NCI-H1694 (cell line): Measurements from ENCODE around the gene FLYWCH2.
"Not testable (repeated sequence)": the region's sequence is repeated elsewhere in the genome, so short reads cannot be mapped to it uniquely, and the experiment has no call there.

Source experiments
- DNase-seq: peaks from one replicate; lab custom pipeline; 2025; lab: John Stamatoyannopoulos, UW

The FLYWCH2 gene

DNA sequence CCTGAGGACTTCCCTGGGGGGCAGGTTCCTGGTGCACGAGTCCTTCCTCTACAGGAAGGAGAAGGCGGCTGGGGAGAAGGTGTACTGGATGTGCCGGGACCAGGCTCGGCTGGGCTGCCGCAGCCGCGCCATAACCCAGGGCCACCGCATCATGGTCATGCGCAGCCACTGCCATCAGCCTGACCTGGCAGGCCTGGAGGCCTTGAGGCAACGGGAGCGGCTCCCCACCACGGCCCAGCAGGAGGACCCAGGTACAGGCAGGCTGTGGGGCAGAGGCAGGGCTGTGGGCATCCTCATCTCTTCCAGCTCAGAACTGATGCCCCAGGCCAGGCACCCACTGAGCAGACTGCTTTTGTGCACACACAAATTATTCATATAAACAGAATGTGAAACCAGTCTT lies 55.2 kb downstream of the FLYWCH2 start:
- DNase-seq = no peak

DNA sequence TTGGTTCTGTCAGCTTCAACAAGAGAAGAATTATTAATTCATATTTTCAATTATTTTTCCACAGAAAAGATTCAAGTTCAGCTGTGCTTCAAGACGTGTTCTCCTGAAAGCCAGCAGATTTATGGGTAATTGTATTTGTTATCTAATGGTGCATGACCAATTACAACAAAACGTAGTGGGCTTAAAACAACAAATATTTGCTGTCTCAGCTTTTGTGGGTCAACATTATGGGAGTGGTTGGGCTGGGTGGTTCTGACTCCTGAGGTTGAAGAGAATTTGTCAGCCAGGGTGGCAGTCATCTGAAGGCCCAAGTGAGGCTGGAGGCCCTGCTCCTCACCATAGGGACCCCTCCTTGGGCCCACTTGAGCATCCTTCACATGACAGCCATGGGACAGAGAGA lies 57.0 kb downstream of the FLYWCH2 start:
- no peak for DNase-seq

DNA sequence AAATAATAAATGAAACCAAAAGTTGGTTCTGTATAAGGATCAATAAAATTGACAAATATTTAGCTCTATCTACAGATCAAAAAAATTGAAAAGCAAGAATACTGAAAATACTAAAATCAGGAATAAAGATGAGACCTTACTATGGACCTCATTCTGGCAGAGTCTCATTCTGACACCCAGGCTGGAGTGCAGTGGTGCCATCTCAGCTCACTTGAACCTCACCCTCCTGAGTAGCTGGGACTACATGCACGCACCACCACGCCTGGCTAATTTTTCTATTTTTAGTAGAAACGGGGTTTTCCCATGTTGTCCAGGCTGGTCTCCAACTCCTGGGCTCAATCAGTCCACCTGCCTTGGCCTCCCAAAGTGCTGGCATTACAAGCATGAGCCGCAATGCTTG lies 59.0 kb downstream of the FLYWCH2 start:
- no peak for DNase-seq

DNA sequence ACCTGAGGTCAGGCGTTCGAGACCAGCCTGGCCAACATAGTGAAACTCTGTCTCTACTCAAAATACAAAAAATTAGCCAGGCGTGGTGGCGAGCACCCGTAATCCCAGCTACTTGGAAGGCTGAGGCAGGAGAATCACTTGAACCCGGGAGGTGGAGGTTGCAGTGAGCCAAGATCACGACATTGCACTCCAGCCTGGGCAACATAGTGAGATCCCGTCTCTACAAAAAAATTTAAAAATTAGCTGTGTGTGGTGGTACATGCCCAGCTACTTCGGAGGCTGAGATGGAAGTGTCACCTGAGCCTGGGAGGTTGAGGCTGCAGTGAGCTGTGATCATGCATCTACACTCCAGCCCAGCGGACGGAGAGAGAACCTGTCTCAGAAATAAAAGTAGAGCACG lies 60.7 kb downstream of the FLYWCH2 start:
- DNase-seq = not testable (repeated sequence)

DNA sequence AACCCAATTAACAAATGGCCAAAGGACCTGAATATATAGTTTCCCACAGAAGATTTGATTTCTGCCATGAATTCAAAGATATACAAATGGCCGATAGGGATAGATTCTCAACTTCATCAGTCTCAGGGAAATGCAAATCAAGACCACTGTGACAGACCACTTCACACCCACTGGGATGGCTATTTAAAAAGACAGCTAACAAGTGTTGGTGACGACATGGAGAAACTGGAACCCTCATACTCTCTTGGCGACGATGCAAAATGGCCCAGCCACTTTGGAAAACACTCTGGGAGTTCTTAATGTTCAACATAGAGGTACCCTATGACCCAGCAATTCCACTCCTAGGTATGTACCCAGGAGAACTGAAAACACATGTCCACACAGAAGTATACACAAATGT lies 63.6 kb downstream of the FLYWCH2 start:
- no peak for DNase-seq
